GM12875 (cell line): ENCODE measurements around the gene CHD6.

Experiments used
- H3K4me3 ChIP-seq: one replicate; pipeline ENCODE4 v1.5.1; 2011; ENCODE audit warnings: low read depth, low read length, control low read depth
- TF ChIP-seq, protein P1 (sequence below): IDR thresholded peaks from 2 replicates; pipeline ENCODE4 v1.5.1; 2011; ENCODE audit warnings: low read depth, mild to moderate bottlenecking, control low read depth, inconsistent platforms, low read length, moderate library complexity, borderline replicate concordance; ENCODE audit not compliant: insufficient read depth

CHD6 gene

DNA sequence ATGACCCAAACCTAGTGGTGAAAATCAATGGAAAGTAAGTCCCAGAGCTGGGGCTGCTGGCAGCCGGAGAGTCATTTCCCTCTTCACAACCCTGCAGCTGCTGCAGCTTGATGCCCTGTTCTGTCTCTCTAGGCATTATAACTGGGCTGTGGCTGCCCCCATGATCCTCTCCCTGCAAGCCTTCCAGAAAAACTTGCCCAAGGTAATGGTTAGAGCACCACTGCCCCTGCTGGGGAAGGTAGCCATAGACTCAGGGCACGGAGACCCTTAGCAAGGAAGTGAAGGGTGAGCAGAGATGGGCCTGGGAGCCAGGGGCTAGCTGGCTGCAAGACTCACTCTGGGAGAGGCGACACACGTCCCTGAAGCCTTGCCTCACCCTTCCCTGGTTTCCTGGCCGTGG is 265.5 kb downstream of the CHD6 start:
- TF ChIP-seq, protein P1, sequence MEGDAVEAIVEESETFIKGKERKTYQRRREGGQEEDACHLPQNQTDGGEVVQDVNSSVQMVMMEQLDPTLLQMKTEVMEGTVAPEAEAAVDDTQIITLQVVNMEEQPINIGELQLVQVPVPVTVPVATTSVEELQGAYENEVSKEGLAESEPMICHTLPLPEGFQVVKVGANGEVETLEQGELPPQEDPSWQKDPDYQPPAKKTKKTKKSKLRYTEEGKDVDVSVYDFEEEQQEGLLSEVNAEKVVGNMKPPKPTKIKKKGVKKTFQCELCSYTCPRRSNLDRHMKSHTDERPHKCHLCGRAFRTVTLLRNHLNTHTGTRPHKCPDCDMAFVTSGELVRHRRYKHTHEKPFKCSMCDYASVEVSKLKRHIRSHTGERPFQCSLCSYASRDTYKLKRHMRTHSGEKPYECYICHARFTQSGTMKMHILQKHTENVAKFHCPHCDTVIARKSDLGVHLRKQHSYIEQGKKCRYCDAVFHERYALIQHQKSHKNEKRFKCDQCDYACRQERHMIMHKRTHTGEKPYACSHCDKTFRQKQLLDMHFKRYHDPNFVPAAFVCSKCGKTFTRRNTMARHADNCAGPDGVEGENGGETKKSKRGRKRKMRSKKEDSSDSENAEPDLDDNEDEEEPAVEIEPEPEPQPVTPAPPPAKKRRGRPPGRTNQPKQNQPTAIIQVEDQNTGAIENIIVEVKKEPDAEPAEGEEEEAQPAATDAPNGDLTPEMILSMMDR, result 0 out of 2 replicates have a peak, but pooled peaks have one; percentile 7
- no peak overlapping the region for H3K4me3 ChIP-seq

DNA sequence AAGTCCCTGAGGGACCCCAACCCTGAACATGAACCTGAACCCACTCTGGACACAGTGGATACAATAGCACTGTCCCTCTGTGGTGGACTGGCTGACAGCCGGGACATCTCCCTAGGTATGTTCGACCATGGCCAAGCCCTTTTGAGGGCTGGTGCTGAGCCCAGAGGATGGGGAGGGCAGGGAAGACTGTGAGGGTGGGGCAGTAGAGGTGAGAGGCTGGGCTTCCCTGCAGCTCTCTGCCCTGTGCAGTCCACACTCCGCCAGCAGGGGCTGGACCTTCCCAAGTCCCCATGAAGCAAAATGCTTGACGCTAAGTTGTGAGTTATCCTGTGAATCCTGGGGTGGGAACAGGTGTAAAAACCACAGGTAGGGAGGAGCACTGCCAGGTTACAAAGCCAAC is 266.1 kb downstream of the CHD6 start:
- TF ChIP-seq, protein P1, result peak; percentile 19; the same call in 1 of the 2 replicates
- H3K4me3 ChIP-seq, result no peak overlapping the region
